ENCODE data around the gene COASY.

COASY gene

GRCh38 chr17:42553161-42553818, 8.7 kb upstream of the COASY start:
- peak in 1 of 2 experiments; percentile 41 for DNase-seq

- peak in 1 of 2 experiments; percentile 25 for DNase-seq
Observed at GRCh38 chr17:42553866-42554249, 8.1 kb upstream of the COASY start.

- peak; percentile 46 to 77 for DNase-seq
Observed at GRCh38 chr17:42554250-42555121, 7.5 kb upstream of the COASY start.

GRCh38 chr17:42555122-42555622, 6.8 kb upstream of the COASY start:
- no peak for DNase-seq

GRCh38 chr17:42555961-42556617, 5.9 kb upstream of the COASY start:
- peak in 1 of 2 experiments; percentile 20 for DNase-seq

- no peak for DNase-seq
Observed at GRCh38 chr17:42559075-42559474, 2.9 kb upstream of the COASY start.

GRCh38 chr17:42560246-42560645, 1.7 kb upstream of the COASY start:
- DNase-seq: no peak

- DNase-seq: no peak
Observed at GRCh38 chr17:42562388-42563142, 617 bp downstream of the COASY start.

- DNase-seq: no peak
Observed at GRCh38 chr17:42563143-42563509, 1.2 kb downstream of the COASY start.

- DNase-seq: no peak
Observed at GRCh38 chr17:42563543-42563942, 1.6 kb downstream of the COASY start.

- no peak for DNase-seq
Observed at GRCh38 chr17:42563950-42564349, 2.0 kb downstream of the COASY start.

GRCh38 chr17:42564815-42565522, 3.0 kb downstream of the COASY start:
- no peak for DNase-seq

GRCh38 chr17:42565523-42566214, 3.7 kb downstream of the COASY start:
- no peak for DNase-seq

- DNase-seq: no peak
Observed at GRCh38 chr17:42566215-42566882, 4.4 kb downstream of the COASY start.

- DNase-seq: peak; percentile 63 to 84
Observed at GRCh38 chr17:42566883-42567573, 5.1 kb downstream of the COASY start, which contains the start of gene MLX. Gene MLX (plus strand): TSS chr17:42567100. CDS start chr17:42567125, 25 bp downstream.

- no peak for DNase-seq
Observed at GRCh38 chr17:42568341-42569111, 6.6 kb downstream of the COASY start.

- no peak for DNase-seq
Observed at GRCh38 chr17:42571435-42572225, 9.7 kb downstream of the COASY start.

GRCh38 chr17:42573095-42573494, 11.1 kb downstream of the COASY start:
- DNase-seq: no peak

Measured in SW 1271 (cell line).